Activated CD4-positive, alpha-beta T cell treated with anti-CD3 and anti-CD28 coated beads, Interleukin-2, Interleukin-6, amounts not matched to agents 100 ng/mL and 50 ng/mL, durations not matched to agents 16 hours and 8 hours (primary cell): ENCODE measurements around the gene C22orf15.
"Not testable (repeated sequence)": the region's sequence is repeated elsewhere in the genome, so short reads cannot be mapped to it uniquely, and the experiment has no call there.

Experiments used
- DNase-seq: peaks from one replicate; pipeline ENCODE4 v3.0.0-alpha.2; 2020

The C22orf15 gene, protein sequence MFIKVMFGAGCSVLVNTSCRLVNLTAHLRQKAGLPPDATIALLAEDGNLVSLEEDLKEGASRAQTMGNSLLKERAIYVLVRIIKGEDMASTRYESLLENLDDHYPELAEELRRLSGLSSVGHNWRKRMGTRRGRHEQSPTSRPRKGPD

DNA sequence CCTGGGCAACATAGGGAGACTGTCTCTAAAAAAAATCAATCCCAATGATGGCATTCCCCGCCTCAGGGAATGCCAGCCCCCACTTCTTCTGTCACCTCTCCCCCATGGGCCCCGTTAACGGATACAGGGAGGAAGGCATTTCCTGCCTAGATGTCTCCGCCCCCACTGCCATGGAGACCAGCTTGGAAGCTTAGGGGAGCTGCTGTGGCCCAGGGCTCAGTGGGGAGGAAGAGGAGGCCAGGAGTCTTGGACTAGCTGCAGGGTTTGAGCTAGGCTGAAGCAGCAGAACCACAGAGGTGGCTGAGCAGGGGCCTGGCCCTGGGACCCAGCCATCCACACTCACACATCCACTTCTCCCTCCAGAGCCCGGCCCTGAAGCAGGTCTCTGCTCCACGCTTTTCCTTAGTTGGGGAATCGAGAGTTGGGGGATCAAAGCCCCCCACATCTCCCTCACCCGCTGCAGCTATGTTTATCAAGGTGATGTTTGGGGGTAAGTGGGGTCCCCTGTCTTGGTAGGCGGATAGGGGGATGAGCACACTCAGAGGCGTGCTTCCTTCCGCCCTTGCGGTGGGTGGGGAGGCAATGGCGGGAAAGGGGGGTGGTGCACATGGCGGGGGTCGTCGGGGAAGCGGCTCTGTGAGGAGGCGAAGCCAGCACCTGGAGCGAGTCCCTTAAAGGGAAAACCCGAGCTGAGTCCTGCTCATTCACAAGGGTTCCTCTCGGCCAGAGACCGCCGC, at the start of gene C22orf15:
C22orf15 (plus strand) TSS at position 149 of the 737 bp plus-strand sequence; CDS start at position 466, 317 bp downstream.
- DNase-seq: peak; percentile 23

DNA sequence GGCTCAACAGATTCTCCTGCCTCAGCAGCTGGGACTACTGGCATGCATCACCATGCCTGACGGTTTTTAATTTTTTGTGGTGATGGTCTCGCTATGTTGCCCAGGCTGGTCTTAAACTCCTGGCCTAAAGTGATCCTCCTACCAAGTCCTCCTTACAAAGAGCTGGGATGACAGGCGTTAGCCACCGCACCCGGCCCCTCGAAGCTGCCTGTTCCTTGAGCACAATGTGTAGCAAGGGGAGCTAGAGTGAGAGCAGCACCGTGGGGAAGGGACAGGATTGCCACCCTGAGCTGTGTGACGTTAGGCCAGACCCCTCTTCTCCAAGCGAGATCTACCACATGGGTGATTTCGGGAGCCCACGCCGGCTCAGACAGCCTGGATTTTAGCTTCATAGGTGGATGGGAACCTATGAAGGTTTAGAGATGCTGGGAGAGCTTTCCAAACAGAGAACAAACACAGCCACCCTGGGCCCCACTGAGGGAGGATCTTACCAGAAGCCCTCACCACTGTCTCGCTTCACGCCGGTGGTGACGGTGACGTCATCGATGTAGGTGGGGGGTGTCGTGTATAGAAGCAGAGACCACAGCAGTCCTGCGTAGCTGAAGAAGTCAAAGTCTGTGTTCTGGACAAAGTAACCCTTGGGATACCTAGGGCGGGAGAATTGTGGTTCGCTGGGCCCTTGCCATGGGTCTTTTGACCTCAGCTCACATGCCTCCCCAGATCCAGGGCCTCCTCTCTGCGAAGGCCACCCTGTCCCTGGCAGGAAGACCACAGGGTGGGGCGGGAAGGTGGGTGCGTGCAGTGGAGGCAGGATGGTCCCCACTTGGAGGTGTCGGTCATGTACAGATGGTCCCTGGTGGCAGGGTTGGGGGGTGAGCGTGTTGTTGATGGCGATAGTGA, 48.8 kb upstream of the C22orf15 start:
- no peak for DNase-seq

DNA sequence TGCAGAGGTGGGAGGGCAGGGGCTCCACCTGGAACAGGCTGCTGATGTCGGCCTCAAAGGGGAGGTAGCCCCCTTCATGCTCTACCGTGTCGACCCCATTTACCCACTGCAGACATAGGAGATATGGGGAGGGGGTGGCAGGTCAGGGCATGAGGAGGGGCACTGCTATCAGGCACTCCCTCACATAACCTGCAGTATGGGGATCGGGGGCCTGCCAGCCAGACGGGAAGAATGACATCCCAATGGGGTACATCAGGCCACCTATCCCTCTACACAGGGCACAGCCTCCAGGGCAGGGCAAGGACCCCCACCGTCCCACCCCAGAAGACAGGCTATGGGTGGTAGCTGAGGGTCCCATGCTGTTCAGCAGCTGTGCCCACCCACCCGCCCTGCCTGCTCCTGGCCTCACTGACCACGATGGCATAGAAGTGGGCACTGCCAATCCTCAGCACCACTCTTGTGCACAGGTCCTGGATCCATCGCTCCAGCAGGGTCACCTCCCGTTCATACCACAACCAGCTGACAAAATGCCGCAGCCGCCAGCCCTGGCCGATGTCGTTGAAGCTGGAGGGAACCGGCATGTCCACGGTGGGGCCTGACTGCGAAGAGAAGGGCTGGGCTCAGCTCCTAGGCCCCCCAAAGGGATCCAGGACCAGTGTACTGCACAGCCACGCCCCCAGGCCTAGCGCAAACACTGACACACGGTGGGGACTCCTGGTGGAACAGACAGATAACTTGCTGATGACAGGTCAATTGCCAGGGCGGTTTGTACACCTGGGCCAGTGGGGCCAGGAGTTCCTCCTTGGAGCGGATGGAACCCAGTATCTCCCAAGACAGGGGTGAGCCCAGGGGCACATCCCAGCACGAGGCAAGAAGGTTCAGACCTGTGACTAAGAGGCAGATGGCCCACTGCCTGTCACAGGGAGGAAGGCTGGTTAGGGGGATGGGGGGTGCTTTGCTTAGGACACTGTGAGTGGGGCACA, 47.9 kb upstream of the C22orf15 start:
- DNase-seq: no peak

DNA sequence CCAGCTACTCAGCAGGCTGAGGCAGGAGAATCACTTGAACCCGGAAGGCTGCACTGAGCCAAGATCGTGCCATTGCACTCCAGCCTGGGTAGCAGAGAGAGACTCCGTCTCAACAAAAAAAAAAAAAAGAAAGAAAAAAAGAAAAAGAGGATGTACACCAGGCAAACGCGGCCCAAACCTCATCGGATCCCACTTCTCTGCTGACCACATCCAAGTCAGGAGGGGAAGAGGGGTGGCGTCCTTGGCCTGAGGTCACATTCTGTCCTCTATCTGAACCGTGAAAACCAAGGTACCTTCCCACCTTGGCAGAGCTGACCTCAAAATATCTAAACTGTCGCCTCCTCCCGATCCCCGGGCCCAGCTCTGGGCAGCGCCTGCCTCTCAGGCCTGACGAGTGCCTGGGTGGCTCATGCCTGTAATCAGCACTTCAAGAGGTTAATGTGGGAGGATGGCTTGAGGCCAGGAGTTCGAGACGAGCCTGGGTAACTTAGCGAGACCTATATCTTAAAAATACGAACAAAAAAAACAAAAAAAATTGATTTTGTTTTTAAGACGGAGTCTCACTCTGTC, 46.9 kb upstream of the C22orf15 start:
- no peak for DNase-seq

DNA sequence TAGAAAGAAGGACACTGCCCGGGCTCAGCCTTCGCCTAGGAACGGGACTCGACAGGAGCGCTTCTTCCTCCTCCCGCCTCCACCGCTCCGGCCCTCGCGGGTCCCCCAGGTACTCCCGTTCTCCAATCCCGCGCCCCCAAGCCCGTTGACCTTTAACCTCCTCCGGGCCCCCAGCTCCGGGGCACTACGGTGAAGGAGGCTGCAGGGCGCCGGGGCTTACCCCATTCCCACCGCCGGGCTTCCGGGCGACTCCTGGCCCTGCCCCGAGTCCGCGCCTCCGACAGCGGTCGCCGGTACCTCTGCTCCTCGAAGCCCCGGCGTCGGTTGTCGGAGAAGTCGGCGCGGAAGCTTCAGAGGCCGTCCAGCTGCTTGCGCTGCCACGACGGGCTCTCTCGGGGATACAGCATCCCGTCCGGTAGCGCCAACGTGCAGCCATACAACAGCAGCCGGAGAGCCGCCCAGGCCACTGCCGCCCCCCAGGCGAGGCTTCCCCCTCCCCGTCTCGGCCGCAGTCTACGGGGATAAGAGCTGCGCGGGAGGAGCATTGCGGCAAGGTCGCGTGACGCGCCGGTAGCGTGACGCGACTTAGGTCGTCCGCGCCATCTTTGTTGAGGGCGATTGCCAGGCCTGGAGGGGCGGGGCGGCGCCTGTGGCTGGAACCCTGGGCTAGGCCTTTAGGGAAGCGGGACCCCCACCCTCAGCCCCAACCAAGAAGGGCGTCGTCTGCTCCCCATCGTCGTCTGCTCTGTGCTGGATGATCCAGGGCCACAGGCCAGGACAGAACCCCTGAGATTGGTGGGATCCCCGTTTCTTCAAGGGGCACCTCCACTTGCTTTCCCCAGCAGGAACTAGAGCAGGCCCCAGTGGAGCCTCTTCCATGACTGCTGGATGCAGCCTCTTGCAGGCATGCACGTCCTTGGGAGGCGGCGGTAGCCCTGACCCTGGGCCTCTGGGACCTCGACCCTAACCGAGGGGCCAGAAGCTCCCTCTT, 45.7 kb upstream of the C22orf15 start:
- peak; percentile 90 for DNase-seq

DNA sequence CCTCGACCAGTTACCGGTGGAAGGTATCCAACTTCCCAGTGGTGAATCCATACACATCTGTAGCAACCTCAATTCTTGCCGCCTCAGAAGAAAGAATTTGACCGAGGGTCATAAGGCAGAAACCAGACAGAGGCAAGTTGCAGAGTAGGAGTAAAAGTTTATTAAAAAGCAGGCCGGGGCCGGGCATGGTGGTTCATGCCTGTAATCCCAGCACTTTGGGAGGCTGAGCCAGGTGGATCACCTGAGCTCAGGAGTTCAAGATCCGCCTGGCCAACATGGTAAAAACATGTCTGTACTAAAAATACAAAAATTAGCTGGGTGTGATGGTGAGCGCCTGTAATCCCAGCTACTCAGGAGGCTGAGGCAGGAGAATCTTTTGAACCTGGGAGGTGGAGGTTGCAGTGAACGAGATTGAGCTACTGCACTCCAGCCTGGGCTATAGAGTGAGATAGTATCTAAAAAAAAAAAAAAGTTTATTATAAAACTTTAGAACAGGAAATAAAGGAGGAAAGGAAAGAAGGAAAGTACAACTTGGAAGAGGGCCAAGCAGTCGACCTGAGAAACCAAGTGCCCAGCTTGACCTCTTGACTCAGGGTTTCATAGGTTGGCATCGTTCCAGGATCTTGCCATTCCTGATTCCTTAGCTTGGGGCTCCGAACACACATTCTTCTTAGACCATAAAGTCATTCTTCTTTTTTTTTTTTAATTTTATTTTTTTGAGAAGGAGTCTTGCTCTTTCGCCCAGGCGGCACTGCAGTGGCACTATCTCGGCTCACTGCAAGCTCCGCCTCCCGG, 44.2 kb upstream of the C22orf15 start:
- DNase-seq: no peak

DNA sequence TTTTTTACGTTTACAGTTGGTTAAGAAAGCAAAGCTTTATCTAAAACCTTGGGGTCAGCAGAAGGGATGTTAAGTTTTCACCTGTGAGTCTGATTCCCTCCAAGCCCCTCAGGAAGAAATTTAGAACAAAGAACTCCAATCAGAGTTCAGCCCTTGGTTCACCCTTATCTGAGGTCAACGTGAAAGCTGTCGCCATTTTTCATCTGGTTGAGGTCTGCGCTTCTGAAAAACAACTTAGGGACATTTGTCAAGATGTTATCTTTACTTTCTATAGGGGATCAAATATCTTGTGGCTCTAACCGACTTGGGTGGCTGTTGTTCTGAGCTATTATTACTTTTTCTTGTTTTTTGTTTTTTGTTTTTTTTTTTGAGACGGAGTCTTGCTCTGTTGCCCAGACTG, 41.9 kb upstream of the C22orf15 start:
- DNase-seq: no peak

DNA sequence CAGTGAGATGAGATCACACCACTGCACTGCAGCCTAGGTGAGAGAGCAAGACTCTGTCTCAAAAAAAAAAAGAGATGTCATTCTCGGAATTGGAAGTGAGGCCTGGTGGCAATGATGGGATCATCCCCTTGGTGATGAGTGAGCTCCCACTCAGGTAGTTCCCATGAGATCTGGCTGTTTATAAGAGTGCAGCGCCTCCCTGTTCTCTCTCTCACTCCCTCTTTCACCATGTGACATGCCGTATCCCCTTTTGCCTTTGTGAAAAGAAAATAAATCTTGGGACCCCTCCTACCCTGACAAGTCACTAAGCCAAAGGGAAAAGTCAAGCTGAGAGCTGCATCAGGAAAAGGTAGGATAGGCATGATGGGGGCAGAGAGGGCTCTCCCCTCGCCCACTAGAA, 40.6 kb upstream of the C22orf15 start:
- no peak for DNase-seq

DNA sequence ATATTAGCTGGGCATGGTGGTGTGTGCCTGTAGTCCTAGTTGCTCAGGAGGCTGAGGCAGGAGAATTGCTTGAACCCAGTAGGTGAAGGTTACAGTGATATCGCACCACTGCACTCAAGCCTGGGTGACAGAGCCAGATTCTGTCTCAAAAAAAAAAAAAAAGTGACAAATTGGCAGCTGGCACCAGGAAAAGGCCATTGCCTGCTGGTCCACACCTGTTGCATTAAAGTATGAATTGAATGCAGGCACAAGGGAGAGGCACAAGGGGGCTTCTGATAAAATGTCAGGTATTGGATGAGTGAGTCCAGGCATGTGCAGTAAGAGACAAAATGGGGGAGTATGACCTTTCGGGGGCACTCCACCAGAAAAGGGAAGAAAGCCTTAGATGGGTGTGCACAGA, 40.1 kb upstream of the C22orf15 start:
- no peak for DNase-seq

DNA sequence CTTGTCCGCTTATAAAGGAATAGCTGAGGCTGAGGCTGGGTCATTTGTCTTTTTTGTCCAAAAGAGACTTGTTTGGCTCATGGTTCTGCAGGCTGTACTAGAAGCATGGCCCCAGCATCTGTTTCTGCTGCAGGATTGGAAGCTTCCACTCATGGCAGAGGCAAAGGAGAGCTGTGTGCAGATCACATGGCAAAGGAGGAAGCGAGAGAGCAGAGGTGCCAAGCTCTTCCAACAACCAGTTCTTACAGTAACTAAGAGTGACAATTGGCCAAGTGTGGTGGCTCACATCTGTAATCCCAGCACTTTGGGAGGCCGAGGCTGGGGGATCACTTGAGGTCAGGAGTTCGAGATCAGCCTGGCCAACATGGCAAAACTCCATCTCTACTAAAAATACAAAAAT, 34.7 kb upstream of the C22orf15 start:
- DNase-seq: not testable (repeated sequence)

DNA sequence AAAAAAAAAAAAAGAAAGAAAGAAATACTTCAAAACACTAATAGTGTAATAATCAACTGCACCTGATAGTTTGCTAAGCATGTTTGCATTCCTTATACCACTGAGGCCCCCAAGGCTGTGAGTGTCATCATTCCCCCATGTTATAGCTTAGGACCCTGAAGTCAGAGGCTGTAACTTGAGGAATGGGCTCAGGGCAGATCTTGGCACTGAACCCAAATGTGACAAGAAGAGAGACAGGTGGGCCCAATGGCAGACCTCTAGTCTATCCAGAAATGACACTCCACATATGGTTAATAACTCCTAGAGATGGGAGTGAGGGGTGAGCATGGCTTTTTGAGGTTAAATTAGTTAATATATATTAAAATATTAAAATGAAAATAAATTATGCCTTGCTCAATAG, 25.1 kb upstream of the C22orf15 start:
- no peak for DNase-seq

DNA sequence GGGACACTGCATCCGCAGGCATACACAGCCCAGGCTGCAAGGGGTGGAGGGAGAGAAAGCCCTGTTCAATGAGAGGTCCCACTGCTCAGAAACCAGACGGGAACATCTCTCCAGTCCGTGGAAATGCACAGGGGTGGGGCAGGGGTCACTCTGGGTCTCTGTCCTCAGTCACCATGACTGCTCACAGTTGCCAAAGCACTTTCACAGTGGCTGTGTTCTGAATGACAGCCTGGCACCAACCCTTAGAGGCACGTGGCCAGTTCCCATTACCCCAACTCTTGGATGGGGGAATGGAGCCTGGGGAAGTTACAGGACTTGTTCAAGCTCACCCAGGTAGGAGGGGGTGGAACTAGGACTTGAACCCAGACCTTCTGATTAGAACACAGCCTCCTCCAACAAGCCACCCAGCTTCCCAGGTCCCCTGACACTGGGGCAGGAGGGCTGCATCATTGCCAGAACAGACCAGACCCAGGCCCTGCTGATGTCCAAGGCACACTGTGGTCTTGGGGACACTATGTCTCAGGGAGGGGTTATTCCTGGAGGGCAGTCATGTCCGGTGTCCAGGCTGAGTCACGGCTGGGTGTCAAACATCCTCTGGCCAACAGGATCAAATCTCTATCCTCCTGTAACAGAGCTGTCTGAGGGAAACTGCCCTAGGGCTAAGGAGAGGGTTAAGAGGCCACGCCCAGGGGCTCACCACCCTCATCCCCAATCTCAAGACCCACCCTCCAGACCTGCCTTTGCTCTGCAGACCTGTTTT, 20.1 kb upstream of the C22orf15 start:
- no peak for DNase-seq

DNA sequence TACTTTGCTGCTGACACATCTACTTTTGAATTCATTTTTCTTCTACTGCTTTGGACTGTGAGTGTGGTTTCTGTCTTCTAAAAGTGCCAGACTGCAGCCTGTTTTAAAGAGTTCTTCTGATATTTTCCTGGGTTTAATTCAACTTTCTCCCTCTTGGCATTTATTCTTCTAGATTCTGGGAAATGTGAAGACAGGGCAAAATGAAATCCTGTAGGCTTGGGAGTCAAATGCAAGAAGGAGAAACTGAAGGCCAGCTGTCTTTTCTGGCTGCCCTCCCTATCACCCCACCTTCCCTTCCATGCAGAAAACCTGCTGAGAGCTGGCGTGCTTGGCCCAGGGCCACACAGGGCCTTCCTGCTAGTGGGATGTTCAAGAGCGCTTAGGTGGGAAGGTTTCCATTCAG, 19.5 kb upstream of the C22orf15 start:
- no peak for DNase-seq

DNA sequence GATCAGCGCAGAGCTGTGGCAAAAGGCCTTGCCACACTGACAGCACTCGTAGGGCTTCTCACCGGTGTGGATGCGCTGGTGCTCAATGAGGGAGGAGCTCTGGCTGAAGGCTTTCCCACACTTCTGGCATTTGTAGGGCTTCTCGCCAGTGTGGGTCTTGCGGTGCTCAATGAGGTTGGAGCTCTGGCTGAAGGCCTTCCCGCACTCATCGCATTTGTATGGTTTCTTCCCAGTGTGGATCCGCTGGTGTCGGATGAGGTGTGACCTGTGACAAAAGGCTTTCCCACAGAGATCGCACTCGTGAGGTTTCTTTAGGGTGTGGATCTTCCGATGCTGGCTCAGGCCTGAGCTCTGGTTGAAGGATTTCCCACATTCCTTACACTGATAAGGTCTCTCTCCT, 18.8 kb upstream of the C22orf15 start:
- no peak for DNase-seq

DNA sequence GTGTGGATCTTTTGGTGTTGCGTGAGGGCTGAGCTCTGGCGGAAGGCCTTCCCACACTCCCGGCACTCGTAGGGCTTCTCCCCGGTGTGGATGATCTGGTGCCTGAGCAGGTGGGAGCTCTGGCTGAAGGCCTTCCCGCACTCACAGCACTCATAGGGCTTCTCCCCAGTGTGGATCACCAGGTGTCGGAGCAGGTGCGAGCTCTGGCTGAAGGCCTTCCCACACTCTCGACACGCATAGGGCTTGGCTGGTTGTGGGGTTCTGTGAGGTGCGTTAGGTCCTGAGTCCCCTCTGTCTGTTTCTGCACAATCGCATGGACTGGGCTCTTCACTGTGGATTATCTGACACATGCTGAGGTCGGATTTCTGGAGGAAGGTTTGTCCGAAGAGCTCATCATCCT, 18.3 kb upstream of the C22orf15 start:
- DNase-seq: no peak

DNA sequence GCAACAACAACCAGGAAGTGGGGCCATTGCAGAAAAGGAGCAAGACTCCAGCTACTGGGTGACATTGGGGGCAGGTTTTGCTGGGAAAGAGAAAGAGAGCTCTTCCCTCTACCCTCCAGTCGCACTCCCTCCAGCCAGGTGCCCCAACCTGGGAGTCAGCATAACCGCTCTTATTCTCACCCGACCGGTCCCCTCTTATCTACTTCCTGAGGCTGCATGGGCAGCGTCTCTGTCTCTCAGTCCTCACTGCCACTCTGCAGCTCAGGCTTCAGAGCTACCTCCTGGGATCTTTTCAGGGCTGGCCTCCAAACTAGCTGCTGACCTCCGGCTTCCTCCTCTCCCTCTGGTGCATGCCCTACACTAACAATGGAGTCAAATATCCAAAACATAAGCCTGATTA, 17.0 kb upstream of the C22orf15 start:
- DNase-seq: no peak

DNA sequence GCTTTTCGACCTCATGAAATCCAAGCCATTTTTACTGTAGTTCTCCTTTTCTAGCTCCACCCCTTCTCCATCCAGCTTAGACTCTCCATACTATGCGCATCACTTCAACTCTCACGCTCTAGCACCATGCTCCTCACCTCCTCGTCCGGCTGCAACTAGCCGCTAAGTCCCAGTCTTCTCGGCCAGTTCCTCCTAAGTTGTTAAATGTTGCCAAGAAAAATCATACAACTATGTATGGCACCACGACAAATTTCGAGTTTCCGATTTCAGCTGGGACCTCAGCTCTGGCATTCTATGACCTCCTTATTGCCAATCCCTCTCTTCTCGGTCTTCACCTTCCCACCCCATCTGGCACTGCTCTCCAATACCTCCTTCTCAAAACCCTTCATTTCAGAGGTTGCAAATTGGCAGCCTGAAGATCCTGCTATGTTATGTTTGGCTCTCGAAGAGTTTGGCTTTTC, 12.9 kb upstream of the C22orf15 start:
- DNase-seq: no peak

DNA sequence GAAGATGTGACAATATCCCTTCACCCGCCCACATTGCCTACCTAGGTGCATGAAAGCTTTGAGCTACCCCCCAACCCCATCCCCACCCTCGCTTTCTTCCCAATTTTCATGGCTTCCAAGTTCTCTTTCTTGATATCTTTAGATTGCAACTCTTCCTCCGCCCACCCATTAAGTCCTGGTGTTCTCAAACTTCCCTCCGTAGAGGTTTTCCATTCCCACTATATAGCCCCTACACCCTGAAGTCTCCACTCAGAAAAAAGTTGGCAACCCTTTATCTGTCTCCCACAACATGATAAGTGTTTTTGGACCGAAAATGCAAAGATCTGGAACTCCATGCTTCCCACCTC, 12.4 kb upstream of the C22orf15 start:
- DNase-seq: no peak

DNA sequence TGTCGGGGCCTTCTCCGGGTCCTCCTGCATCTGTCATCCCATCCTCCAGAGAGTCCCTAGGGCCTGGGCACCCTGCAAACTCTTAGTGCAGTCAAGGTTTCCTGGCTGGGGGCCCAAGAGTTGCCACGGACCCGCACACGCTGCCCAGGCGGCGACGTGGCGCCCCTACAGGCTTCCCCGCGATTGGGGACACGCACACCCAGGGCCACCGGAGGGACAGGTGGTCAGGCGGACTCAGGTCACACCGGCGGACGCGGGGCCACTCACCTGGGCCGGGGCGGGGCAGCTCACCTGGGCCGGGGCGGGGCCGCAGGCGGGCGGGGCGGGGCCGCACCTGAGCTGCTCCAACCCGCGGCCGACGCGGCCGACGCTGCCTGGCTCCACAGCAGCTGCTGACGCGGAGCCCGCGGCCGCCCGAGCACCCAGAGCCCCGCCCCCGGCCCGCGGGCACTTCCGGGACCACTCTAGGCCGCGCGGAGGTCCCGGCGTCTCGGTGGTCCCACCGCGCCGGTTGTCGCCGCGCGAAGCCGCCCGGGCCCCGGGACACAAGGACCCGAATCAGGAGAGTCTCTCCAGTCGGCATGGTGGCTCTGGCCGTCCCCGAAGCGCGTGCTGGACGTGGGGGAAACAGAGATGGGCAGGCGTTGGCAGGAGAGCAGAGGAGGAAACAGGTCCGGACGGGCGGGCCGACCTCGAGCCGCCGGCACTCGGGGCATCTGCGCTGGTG, 11.9 kb upstream of the C22orf15 start, which contains the start of gene ZNF70:
ZNF70 (minus strand) TSS at position 399 of the 727 bp plus-strand sequence. CDS start 5,972 bp downstream, outside the sequence.
- DNase-seq: peak; percentile 83
